Activated CD8-positive, alpha-beta memory T cell treated with anti-CD3 and anti-CD28 coated beads, Interleukin-2, amount 50 U/mL, for 48 hours (primary cell): ENCODE measurements around the gene ZCRB1.

Experiments used
- DNase-seq: peaks from one replicate; pipeline ENCODE4 v3.0.0-alpha.2; 2020

ZCRB1 gene

GRCh38 chr12:42327227-42327590, 1.3 kb upstream of the ZCRB1 start:
- no peak for DNase-seq

DNA sequence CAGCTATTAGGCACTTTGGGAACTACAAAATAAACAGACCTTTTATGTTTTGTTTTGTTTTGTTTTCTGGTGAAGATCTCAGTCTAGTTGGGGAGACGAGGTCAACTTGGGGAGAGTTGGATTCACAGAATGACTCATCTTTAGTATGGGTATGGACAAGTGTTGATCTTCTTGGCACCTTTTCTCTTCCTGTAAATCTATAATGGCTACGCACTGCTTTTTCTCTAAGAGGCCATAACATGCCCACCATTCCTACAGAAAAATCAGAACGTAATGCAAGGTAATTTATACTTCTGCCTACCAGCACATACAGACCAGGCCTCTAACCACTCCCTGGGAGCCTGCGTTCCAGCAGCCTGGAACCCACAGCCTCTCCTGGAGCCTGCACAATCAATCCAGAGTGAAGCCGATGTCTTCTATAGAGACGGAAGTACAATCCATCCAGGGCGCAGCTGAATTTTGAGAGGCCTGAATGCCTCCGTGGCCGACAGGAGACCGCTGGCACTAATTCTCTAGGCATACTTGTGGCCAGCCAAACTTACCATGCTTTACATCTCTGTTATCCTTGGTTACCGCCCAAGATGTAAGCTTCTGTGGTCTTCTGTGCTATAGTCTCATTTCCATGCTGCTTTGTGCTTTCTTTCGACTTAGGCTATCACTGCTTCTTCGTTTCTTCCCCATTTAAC, 790 bp upstream of the ZCRB1 start:
- DNase-seq: no peak

DNA sequence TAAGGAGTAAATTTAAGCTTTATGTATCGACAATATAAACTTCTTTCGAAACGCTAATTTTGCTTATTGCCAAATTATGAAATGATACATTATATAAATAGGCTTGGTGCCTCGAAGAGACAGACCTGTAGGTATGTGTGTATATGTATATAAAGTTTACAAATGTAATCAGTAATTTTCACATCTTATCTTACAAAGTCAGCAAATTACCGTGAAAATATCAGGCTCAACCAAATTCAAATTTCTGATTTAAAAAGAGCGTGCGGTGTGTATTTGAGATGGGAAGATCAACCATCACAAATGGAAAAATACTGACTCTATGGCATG, 605 bp downstream of the ZCRB1 start:
- DNase-seq: no peak

DNA sequence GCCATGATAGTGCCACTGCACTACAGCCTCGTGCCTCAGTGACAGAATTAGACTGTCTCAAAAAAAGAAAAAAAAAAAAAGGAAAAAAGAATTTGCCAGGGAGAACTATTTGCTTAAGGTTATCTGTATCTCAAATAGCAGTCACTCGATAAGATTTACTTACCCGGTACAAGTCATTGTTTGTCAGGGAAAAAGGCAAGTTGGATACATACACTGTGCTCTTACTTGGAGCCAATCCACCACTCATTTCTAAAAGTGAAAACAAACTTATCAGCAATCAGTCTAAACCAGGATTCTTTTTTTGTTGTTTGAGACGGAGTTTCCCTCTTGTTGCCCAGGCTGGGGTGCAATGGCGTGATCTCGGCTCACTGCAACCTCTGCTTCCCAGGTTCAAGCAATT, 2.0 kb downstream of the ZCRB1 start:
- no peak for DNase-seq

- no peak for DNase-seq
Observed at GRCh38 chr12:42322567-42322966, 3.3 kb downstream of the ZCRB1 start.

DNA sequence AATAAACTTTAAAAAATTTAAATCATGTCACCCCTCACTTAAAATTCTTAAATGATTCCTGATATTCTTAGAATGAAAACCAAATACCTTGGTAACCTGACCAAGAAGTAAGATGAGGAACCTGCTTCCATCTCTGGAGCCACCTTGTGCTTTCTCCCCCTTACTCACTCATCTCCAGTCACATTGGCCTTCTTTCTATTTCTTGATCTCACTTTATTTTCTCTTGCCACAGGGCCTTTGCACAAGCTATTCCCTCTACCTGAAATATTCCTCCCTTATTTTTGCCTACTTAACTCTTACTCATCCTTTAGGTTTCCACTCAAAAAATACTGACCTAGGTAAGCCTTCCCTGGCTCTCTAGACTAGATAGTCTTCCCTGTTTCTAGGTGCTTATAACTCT, 5.1 kb downstream of the ZCRB1 start:
- DNase-seq: no peak

- no peak for DNase-seq
Observed at GRCh38 chr12:42315108-42315507, 10.8 kb downstream of the ZCRB1 start.

- DNase-seq: no peak
Observed at GRCh38 chr12:42309996-42310395, 15.9 kb downstream of the ZCRB1 start.

GRCh38 chr12:42308390-42308789, 17.5 kb downstream of the ZCRB1 start:
- DNase-seq: no peak

DNA sequence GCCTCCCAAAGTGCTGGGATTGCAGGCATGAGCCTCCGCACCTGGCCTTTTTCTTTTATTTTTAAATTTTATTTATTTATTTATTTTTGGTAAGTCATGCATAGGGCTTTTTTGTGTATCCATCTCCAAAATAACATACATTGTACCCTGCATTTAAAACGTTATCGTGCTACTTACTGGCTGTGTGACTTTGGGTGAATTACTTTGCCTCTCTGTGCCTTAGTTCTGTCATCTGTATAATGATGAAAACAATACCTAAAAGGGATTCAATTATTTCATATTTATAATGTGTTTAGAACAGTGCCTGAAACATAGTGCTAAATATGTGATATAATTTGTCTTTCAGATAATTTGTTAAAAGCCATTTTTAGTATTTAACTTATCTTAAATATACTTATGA, 19.6 kb downstream of the ZCRB1 start:
- DNase-seq: no peak

DNA sequence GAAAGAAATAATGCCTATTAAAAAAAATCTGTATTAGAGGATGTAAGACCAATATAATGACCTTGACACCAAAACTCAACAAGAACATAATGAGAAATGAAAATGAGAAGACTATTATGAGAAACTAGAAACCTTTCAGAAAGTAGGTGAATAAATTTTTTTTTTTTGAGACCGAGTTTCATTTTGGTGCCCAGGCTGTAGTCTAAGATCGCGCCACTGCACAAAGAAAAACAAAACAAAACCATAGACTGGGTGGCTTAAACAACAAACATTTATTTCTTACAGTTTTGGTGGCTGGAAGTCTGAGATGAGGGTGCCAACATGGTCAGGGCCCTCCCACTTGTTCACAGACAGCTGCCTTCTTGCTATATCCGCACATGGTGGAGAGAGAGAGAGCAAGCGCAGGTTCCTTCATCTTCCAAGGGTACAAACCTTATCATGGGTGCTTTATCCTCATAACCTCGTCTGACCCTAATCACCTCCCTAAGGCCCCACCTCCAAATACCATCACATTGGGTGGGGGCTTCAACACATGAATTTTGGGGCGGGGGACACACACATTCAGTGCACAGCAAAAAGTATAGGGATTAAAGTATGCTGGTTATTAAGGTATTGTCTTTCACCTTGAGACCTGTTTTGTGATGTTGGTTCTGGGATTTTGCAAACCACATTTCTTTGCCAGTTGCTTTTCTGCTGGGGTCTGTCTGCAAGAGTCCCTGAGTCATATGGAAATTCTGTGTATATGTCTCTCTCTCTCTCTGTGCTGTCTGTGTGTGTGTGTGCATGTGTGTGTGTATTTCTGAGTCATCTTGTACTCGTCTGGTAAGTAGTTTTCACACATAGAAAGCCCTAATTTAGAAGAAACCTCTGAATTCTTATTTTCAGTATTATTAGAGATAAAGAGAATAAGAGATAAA, 26.2 kb downstream of the ZCRB1 start:
- peak; percentile 72 for DNase-seq

DNA sequence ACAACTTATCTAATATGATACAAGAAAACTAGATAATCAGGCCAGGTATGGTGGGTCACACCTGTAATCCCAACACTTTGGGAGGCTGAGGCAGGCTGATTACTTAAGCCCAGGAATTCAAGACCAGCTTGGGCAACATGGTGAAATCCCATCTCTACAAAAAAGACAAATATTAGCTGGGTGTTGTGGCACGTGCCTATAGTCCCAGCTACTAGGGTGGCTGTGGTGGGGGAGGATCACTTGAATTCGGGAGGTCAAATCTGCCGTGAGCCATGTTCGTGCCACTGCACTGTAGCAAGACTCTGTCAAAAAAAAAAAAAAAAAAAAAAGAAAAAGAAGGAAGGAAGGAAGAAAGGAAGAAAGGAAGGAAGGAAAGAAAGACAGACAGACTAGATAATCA, 27.0 kb downstream of the ZCRB1 start:
- no peak for DNase-seq

- DNase-seq: no peak
Observed at GRCh38 chr12:42296503-42297109, 29.3 kb downstream of the ZCRB1 start.

DNA sequence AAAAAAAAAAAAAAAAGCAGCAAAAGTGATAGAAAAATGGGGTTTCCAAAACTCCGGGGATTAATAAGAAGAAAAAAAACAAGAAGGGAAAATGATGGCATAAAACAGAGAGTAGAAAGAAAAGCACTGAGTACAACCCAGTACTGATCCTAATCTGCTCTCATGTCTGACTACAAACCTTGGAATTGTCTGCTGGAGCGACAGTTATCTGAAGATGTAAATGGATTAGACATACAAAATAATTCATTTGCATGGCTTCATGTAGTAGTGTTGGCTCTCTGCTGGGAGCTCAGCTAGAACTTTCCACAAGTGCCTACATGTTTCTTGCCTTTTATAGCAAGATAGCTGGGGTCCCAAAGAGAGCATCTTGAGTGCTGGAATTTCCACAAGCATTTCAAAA, 34.2 kb downstream of the ZCRB1 start:
- no peak for DNase-seq

DNA sequence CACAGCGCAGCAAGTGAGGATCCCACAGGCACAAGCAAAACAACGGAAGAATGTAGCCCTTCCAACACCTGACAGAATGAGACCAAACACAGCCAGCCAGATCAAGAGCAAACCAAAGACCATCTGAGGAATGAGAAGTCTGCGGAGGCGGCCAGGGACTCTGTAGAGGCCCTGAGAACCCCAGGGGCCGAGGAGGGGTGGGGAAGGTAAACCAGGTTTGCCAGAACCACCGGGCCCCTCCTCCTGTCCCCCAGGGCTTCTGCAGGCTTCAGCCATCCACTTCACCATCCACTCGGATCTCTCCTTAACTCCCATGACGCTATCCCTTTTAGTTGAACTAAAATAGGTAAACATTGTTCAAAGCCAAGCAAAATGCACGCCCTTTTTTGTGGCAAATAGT, 37.4 kb downstream of the ZCRB1 start:
- DNase-seq: no peak

- DNase-seq: no peak
Observed at GRCh38 chr12:42286741-42287140, 39.2 kb downstream of the ZCRB1 start.

GRCh38 chr12:42285431-42285830, 40.5 kb downstream of the ZCRB1 start:
- no peak for DNase-seq

DNA sequence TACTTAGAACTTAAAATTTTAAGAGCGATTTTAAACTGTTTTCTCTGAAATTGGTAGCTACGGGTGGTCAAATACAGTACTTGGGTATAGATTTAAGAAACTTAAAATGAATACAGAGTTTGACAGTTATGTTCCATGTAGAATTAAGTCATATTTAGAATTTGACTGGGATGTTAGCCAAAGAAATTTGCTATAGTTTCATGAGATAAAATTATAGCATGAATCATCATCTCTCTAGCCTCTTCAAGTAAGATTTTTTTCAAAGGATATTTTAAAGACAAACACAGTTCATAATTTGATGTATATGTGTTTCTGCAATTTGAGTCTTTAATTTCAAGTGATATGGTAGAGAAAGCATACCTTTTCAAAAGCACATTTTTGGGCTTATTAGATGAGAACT, 41.0 kb downstream of the ZCRB1 start:
- DNase-seq: no peak

DNA sequence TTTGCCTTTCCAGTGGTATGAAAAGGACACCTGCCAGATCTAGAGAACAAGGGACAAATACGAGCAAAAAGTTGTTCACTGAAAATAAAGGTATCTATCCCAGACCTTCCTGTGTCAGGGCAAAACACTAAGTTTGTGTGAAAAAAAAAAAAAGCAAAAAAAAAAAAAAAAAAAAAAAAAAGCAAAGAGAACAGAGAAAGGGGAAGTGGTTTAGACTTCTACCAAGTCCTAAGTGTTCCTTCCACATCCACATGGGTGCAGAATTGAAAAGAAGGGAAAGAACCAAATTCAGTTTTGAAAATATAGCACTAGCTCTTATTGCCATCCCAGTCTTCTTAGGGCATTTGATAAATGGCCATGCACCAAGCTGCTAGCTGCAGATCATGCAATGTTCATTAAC, 41.7 kb downstream of the ZCRB1 start:
- DNase-seq: no peak

DNA sequence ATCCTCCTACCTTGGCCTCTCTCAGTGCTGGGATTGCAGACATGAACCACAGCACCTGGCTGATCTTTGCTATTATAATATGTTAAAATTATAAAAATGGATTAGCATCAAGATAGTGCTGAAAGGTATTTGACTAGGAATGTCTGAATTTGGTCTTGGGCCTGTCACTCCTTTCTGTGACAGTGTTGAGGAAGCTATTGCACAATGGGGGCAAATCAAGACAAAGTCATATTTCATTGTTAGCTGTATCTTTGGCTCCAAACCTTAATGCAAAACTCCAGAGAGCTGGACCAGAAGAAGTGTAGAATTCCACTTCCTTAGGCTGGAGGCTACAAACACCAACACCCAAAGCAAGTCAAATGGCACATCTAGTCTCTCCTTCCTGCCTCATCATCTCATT, 42.2 kb downstream of the ZCRB1 start:
- no peak for DNase-seq

DNA sequence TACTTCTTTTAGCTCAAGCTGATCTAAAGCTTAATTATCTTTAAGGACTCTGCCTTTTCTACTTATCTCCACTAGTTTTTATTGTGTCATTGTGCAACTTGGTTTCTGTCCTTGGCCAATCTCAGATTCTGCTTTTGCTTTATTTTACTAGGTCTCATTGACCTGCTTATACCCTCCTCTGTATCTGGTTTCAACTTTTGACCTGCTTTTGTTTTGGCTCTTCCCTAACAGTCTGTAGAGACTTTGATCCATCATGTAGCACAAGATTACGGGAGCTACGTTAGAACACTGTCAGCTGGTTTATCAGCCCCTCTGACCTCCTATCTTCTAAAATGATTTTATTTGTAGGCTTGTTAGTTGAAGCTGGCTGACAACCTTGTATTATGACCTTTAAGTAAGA, 43.6 kb downstream of the ZCRB1 start:
- DNase-seq: no peak

DNA sequence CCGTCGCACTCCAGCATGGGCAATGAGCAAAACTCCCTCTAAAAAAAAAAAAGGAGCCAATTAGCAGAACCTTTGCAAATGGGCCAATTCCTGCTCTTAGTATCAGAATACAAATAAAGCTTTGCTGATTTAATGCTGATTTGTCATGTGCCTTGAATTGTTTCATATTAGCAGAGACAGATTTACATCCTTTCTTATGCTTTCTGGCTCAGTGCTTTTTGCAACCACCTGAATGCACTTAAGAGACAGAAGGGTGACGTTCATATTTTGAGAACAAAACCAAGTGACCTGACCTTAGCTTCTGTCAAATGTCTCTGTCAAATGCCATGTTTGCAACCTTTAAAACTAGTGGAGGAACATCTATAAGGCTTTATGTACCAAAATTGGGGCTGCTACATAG, 44.0 kb downstream of the ZCRB1 start:
- no peak for DNase-seq

DNA sequence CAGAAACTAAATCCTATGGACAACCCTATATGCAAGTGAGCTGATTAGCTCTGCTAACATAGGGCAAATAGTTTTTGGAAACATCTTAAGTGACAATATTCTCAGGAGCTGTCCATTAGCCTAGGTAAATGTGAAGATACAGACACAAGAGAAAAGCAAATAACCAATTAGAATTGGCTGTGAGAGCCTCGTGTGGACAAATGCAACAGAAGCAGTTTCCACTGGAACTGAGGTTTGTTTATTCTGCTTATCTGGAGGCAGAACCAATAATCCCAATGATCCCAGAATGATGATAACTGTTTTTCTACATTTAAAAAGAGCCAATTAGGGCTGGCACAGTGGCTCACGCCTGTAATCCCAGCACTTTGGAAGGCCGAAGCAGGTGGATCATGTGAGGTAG, 44.6 kb downstream of the ZCRB1 start:
- no peak for DNase-seq

GRCh38 chr12:42278128-42278510, 47.8 kb downstream of the ZCRB1 start:
- no peak for DNase-seq
